Peyer's patch (tissue), 4 donors: Measurements from ENCODE around the gene PPARGC1A.

Experiments
- CTCF ChIP-seq, 6 experiments: fragments of 450-650 bp in 4 of 6; fragments of 200-600 bp in 2 of 6; sonication (generic) in 1 of 6; IDR thresholded peaks; one replicate each; pipeline ENCODE4 v1.5.1; 2017 to 2019; ENCODE audit warnings: antibody characterized with exemption in 6 of 6, mild to moderate bottlenecking in 3 of 6, moderate library complexity in 1 of 6
- POLR2A ChIP-seq, 2 donors: fragments of 450-650 bp; IDR thresholded peaks; one replicate each; pipeline ENCODE4 v1.5.1; 2017; ENCODE audit warnings: antibody characterized with exemption in 2 of 2, mild to moderate bottlenecking in 2 of 2, moderate library complexity in 2 of 2

GRCh38 chr4:23861897-23862296 is 27.9 kb downstream of the PPARGC1A start:
- TF ChIP-seq CTCF (IDR thresholded peaks at IDR 0.05) (no peak), POLR2A (IDR thresholded peaks at IDR 0.05) (no peak)
